Activated gamma-delta T cell treated with Interleukin-2 at 50 U/mL for 16 hours (primary cell): ENCODE data around the gene RSPH3.

Experiments used
- DNase-seq: peaks from one replicate; pipeline ENCODE4 v3.0.0-alpha.2; 2020

The RSPH3 gene

DNA sequence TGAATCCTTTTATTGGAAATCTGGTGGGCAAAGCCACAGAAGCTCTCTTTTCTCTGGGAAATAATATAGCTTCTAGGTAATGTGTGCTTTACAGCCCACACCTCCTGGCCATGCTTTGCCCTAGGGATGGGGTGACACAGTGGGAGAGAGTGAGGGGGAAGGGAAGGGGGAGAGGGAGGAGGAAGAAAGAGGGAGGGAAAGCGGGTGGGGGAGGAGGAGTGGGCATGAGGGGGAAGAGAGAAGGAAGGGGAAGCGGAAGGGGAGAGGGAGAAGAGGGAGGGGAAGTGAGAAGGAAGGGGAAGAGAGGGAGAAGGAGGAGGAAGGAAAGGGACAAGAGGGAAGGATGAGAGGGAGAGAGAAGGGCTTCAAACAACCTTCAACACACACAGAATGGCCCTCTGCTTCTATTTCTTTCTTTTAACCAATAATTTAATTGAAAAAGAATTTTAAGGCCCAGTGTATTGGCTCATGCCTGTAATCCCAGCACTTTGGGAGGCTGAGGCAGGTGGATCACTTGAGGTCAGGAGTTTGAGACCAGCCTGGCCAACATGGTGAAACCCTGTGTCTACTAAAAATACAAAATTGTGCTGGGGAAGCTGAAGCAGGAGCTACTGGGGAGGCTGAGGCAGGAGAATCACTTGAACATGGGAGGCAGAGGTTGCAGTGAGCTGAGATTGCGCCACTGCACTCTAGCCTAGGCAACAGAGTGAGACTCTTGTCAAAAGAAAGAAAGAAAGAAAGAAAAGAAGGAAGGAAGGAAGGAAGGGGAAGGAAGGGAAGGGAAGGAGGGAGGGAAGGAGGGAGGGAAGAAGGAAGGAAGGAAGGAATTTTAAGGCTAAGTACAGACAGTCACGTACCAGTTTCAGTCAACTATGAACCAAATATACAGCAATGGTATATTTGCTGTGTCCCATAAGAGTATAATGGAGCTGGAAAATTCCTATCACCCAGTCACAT lies 75.2 kb downstream of the RSPH3 start:
- DNase-seq: no peak

DNA sequence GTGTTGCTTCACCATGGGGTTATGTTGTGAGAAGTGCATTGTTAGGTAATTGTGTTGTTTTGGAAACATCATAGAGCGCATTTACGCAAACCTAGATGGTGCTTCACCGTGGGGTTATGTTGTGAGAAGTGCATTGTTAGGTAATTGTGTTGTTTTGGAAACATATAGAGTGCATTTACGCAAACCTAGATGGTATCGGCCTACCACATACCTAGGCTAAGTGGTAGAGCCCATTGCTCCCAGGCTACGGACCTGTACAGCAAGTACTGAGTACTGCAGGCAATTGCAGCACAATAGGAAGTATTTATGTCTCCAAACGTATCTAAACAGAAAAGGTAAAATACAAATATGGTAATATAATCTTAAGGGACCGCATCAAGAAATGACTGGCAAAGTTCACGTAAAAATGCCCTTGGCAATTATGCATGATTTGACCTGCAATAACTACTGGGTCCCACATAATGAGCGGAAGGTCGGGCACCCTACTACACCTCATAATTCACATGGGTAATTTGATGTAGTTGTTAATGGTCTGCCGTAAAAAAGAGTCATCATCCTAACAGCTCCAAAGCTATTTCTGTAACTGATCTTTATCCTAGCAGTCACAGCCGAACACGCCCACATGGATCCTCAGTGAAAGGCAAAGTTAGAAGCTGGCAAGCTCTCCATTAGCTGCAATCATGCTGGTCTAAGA lies 76.0 kb downstream of the RSPH3 start:
- no peak for DNase-seq
